Peyer's patch (tissue), 4 donors: ENCODE measurements around the gene IRF3.

Experiments
- POLR2A ChIP-seq, 2 donors: fragments of 450-650 bp; IDR thresholded peaks; one replicate each; pipeline ENCODE4 v1.5.1; 2017; ENCODE audit warnings: antibody characterized with exemption in 2 of 2, mild to moderate bottlenecking in 2 of 2, moderate library complexity in 2 of 2
- TF ChIP-seq, protein P1 (sequence below), 6 experiments: fragments of 450-650 bp in 4 of 6; fragments of 200-600 bp in 2 of 6; sonication (generic) in 1 of 6; IDR thresholded peaks; one replicate each; pipeline ENCODE4 v1.5.1; 2017 to 2019; ENCODE audit warnings: antibody characterized with exemption in 6 of 6, mild to moderate bottlenecking in 3 of 6, moderate library complexity in 1 of 6

DNA sequence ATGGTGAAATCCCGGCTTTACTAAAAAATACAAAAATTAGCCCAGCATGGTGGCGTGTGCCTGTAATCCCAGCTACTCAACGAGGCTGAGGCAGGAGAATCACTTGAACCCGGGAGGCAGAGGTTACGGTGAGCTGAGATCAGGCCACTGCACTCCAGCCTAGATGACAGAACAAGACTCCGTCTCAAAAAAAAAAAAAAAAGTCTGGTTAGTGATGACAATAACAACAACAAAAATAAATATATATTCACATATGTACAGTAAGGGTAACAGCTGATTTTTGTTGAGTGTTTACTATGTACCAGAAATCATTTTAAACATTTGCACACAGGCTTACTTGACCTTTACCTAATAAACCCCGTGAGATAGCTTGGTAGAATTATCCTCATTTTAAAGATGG, 48.7 kb downstream of the IRF3 start:
- TF ChIP-seq, protein P1, sequence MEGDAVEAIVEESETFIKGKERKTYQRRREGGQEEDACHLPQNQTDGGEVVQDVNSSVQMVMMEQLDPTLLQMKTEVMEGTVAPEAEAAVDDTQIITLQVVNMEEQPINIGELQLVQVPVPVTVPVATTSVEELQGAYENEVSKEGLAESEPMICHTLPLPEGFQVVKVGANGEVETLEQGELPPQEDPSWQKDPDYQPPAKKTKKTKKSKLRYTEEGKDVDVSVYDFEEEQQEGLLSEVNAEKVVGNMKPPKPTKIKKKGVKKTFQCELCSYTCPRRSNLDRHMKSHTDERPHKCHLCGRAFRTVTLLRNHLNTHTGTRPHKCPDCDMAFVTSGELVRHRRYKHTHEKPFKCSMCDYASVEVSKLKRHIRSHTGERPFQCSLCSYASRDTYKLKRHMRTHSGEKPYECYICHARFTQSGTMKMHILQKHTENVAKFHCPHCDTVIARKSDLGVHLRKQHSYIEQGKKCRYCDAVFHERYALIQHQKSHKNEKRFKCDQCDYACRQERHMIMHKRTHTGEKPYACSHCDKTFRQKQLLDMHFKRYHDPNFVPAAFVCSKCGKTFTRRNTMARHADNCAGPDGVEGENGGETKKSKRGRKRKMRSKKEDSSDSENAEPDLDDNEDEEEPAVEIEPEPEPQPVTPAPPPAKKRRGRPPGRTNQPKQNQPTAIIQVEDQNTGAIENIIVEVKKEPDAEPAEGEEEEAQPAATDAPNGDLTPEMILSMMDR (IDR thresholded peaks at IDR 0.05): no peak
- no peak for TF ChIP-seq POLR2A (IDR thresholded peaks at IDR 0.05)
